GM19467 (cell line): ENCODE results near the gene JSRP1.

Source experiments
- ATAC-seq: cut with Tn5 transposase; IDR thresholded peaks from one replicate; pipeline ENCODE4 v1.9.1; 2021; ENCODE audit warnings: mild to moderate bottlenecking, moderate library complexity; ENCODE audit not compliant: unreplicated experiment

Gene JSRP1

GRCh38 chr19:2219726-2220125, 36.5 kb downstream of the JSRP1 start:
- no peak for ATAC-seq

GRCh38 chr19:2217591-2217990, 38.6 kb downstream of the JSRP1 start:
- no peak for ATAC-seq

GRCh38 chr19:2216361-2217225, 39.6 kb downstream of the JSRP1 start:
- ATAC-seq, result no peak

- no peak for ATAC-seq
These were observed 40.9 kb downstream of the JSRP1 start for GRCh38 chr19:2215281-2215751.

- no peak for ATAC-seq
These were observed 42.0 kb downstream of the JSRP1 start for GRCh38 chr19:2214251-2214650.

GRCh38 chr19:2213799-2214198, 42.4 kb downstream of the JSRP1 start:
- no peak for ATAC-seq

- no peak for ATAC-seq
These were observed 43.1 kb downstream of the JSRP1 start for GRCh38 chr19:2212861-2213711.

- no peak for ATAC-seq
These were observed 45.1 kb downstream of the JSRP1 start for GRCh38 chr19:2210987-2211740.

GRCh38 chr19:2210206-2210605, 46.0 kb downstream of the JSRP1 start:
- ATAC-seq, result no peak

- ATAC-seq, result no peak
These were observed 46.8 kb downstream of the JSRP1 start for GRCh38 chr19:2209408-2209807.

- no peak for ATAC-seq
These were observed 47.2 kb downstream of the JSRP1 start for GRCh38 chr19:2208975-2209374.

- ATAC-seq, result no peak
These were observed 48.0 kb downstream of the JSRP1 start for GRCh38 chr19:2207991-2208860.

GRCh38 chr19:2207008-2207407, 49.2 kb downstream of the JSRP1 start:
- ATAC-seq, result no peak

- ATAC-seq, result no peak
These were observed 53.9 kb downstream of the JSRP1 start for GRCh38 chr19:2202366-2202765.
